Esophagus squamous epithelium (tissue), 5 donors: ENCODE measurements around the gene NOL4L. TPM values are rescaled to one million over a fixed set of nuclear protein-coding genes. Genes with fewer than 3 reads are reported as not detected.

Experiments
- DNase-seq: peaks from one replicate; lab custom pipeline; 2025; lab: John Stamatoyannopoulos, UW
- H3K27ac ChIP-seq, 4 donors: fragments of 200-600 bp; sonication (generic); one replicate each; pipeline ENCODE4 v1.5.1; 2016 to 2019; ENCODE audit warnings: mild to moderate bottlenecking in 1 of 4
- H3K27me3 ChIP-seq, 4 donors: fragments of 200-600 bp; sonication (generic); 1 replicate in 3 of 4; 2 replicates in 1 of 4; pipeline versions ENCODE4 v1.5.1 to v1.6.0; 2017 to 2021; ENCODE audit warnings: antibody characterized with exemption in 1 of 4
- H3K36me3 ChIP-seq, 3 donors: fragments of 200-600 bp; sonication (generic); one replicate each; pipeline ENCODE4 v1.5.1; 2016 to 2019
- H3K4me1 ChIP-seq, 3 donors: fragments of 200-600 bp; sonication (generic); one replicate each; pipeline ENCODE4 v1.5.1; 2017 to 2019
- H3K4me3 ChIP-seq, 4 donors: fragments of 200-600 bp; sonication (generic); 1 replicate in 3 of 4; 2 replicates in 1 of 4; pipeline ENCODE4 v1.5.1; 2016 to 2019; ENCODE audit warnings: mild to moderate bottlenecking in 2 of 4, moderate library complexity in 1 of 4
- H3K9me3 ChIP-seq, 3 donors: fragments of 200-600 bp; sonication (generic); one replicate each; pipeline ENCODE4 v1.5.1; 2016 to 2019
- CTCF ChIP-seq, 6 experiments: fragments of 450-650 bp in 4 of 6; fragments of 200-600 bp in 2 of 6; sonication (generic) in 2 of 6; IDR thresholded peaks; one replicate each; pipeline ENCODE4 v1.5.1; 2016 to 2019; ENCODE audit warnings: antibody characterized with exemption in 6 of 6, mild to moderate bottlenecking in 4 of 6, moderate library complexity in 4 of 6
- POLR2A ChIP-seq, 4 donors: fragments of 450-650 bp; IDR thresholded peaks; one replicate each; pipeline ENCODE4 v1.6.1; 2017; ENCODE audit warnings: antibody characterized with exemption in 4 of 4, mild to moderate bottlenecking in 4 of 4, moderate library complexity in 3 of 4
- WGBS, 2 donors: methylation state at CpG; one replicate each; pipeline ENCODE4 v1.1.5; 2018; 5-methylcytosine and 5-hydroxymethylcytosine counted together
- intact Hi-C: fragments of 100-400 bp; cut with DNase I; formaldehyde crosslinking; loops from one replicate; pipeline ENCODE4 v1.15.0; 2022
- total RNA-seq, 4 donors: library from RNA; depleted of rRNA; stranded (reverse); fragments of >200 nt; gene quantifications; one replicate each; pipeline ENCODE4 v1.1.0, GENCODE V29; 2016
- donor health status: DM: yes; HTN: yes; CAD: no.

Gene NOL4L
- total RNA-seq, 4 donors from 2014 or later, result 1.5 to 5.1 (median 3.0) TPM

- peaks cover 0 to 15% (median 0%) of the 10 kb centered on the region in 4 donors for H3K27me3 ChIP-seq
- H3K4me3 ChIP-seq, result no peak overlapping the region
- no peak for DNase-seq
- intact Hi-C loops, result no loop called here
- H3K36me3 ChIP-seq, result no peaks in the 10 kb centered on the region
- H3K9me3 ChIP-seq, result no peaks in the 10 kb centered on the region
- H3K4me1 ChIP-seq, result no peaks in the 10 kb centered on the region
- H3K27ac ChIP-seq, result no peak overlapping the region
- no peak for TF ChIP-seq CTCF (IDR thresholded peaks at IDR 0.05)
- TF ChIP-seq POLR2A (IDR thresholded peaks at IDR 0.05), result no peak
- 90 to 95% methylated on average over 6 to 8 of the region's 9 CpGs for WGBS, 2 donors
Measured at GRCh38 chr20:32569380-32570305, 15.5 kb downstream of the NOL4L start.

DNA sequence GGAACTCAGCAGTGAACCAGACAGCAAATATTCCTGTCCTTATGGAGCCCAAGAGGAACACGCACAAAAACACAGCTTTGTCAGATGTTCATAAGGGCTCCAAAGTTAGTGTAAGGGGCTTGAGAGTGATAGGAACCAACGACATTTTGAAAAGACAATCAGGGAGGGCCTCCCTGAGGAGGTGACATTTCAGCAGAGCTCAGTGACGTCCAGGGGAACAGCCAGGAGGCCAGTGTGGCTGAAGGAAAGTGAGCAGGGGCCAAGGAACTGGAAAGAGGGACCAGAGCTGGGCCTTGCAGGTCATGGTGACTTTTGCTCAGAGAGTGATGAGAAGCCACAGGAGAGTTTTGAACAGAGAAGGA is 16.1 kb downstream of the NOL4L start:
- Histone ChIP-seq H3K9me3 (no peaks in the 10 kb centered on the region), H3K36me3 (no peaks in the 10 kb centered on the region), H3K27me3 (peaks cover 0 to 8% (median 0%) of the 10 kb centered on the region in 4 donors), H3K4me3 (no peak overlapping the region), H3K27ac (no peak overlapping the region), H3K4me1 (no peaks in the 10 kb centered on the region)
- DNase-seq, result no peak
- no peak for TF ChIP-seq CTCF (IDR thresholded peaks at IDR 0.05)
- TF ChIP-seq POLR2A (IDR thresholded peaks at IDR 0.05), result no peak
- intact Hi-C loops, result no loop called here
- 57 to 64% methylated on average over 3 of the region's 3 CpGs for WGBS, 2 donors

DNA sequence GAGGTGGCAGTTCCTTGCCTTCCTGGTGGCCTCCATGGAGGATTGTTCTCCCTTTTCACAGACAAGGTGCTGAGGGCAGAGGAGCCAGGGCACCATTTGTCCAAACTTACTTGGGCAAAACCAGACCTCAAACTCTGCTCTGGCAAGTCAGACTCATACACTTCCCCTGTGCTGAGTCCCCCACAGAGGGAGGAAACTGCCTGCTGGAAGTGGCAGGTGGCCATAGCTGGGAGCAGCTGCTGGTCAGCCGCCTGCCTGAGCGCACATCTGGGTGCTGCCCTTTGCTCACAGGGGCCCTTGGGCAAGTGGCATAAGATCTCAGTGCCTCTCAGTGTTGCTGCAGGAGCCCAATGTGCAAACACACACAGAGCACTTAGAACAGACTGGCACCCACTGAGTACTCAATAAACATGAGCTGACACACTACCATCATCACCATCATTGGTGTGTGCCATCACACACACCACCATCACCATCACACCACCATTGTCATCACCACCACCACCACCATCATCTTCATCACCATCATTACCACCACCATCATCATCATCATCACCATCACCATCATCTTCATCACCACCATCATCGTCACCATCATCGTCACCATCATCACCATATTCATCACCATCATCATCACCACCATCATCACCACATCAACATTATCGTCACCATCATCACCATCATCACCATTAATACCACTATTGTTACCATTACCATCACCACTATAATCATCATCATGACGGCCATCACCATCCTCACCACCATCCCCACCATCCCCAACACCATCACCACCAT is 17.6 kb downstream of the NOL4L start:
- TF ChIP-seq CTCF (IDR thresholded peaks at IDR 0.05), result no peak
- DNase-seq, result no peak

DNA sequence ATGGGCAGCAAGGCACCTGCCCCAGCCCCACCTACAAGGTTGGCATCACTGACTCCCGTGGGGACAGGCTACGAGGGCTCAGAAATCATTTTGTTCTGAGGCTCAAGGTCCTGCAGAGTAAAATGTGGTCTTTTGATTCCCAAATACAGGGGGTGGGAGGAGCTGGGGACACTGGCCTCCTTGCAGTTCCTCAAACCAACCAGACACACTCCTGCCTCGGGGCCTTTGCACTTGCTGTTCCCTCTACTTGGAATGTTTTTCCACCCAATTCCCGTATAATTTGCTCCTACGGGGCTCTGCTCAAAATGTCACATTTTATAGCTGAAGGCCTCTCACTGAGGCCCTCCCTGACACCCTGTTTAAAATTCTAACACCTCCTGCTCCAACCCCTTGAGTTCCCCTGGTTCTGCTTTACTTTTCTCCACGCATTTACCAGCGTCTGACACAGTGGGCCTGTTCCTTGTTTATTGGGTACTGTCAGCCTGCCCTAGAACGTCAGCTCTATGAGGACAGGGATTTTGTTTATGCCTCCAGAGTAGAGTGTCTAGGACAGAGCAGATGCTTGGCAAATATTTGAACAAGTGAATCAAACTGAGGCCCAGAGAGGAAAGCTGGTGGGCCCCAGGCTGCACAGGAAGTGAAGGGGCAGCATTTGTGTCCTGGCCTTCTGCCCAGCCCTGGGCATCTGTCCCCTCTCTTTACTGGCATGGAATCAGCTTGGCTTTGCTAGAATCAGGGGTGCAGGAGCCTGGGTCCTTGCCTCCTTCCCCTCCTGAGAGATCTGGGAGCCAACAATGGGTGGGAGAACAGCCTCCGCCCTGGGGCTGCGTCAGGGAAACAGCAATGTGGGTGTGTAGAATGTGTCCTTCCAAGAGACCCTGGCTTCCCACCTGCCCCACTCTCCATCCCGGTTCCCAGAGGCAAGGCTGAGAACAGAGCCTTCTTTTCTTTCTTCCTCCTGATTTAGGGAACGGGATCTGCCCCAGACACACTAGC is 18.5 kb downstream of the NOL4L start:
- intact Hi-C loops, result no loop called here
- H3K4me1 ChIP-seq, result no peaks in the 10 kb centered on the region
- WGBS, 2 donors, result 77 to 85% methylated on average over 11 of the region's 12 CpGs

More for the DNA sequence above, 17.6 kb downstream of the NOL4L start:
- peaks cover 0 to 2% (median 0%) of the 10 kb centered on the region in 4 donors for H3K27me3 ChIP-seq
- 75 to 90% methylated on average over 6 of the region's 6 CpGs for WGBS, 2 donors
- intact Hi-C loops, result no loop called here
- no peaks in the 10 kb centered on the region for H3K4me1 ChIP-seq
- no peaks in the 10 kb centered on the region for H3K36me3 ChIP-seq
- H3K4me3 ChIP-seq, result no peak overlapping the region
- no peaks in the 10 kb centered on the region for H3K9me3 ChIP-seq
- H3K27ac ChIP-seq, result no peak overlapping the region

More for the DNA sequence above, 18.5 kb downstream of the NOL4L start:
- H3K27me3 ChIP-seq, result no peaks in the 10 kb centered on the region
- no peak overlapping the region for H3K27ac ChIP-seq
- no peaks in the 10 kb centered on the region for H3K36me3 ChIP-seq
- no peaks in the 10 kb centered on the region for H3K9me3 ChIP-seq
- TF ChIP-seq CTCF (IDR thresholded peaks at IDR 0.05), result no peak
- no peak for TF ChIP-seq POLR2A (IDR thresholded peaks at IDR 0.05)
- no peak overlapping the region for H3K4me3 ChIP-seq
- DNase-seq, result no peak
